Bronchial epithelial cell (primary cell): ENCODE data around the gene WHRN. TPM values are rescaled to one million over a fixed set of nuclear protein-coding genes. Genes with fewer than 3 reads are reported as not detected.
A peak's percentile ranks its signal among the peaks of the same experiment; 100 is the strongest.

ENCODE experiments used
- DNase-seq: peaks from one replicate; pipeline ENCODE4 v3.0.0-alpha.2; 2010; ENCODE audit warnings: low read depth
- FAIRE-seq: peaks from 2 replicates; lab custom pipeline; 2011; peaks lifted over from hg19 to GRCh38; lab: Jason Lieb, UNC
- H3K27me3 ChIP-seq: 2 replicates; pipeline ENCODE4 v1.5.1; 2011; ENCODE audit warnings: low read length; ENCODE audit not compliant: control insufficient read depth, insufficient read depth
- H3K36me3 ChIP-seq: 2 replicates; pipeline ENCODE4 v1.5.1; 2011; ENCODE audit warnings: low read length; ENCODE audit not compliant: control insufficient read depth, insufficient read depth
- H3K4me3 ChIP-seq: 2 replicates; pipeline ENCODE4 v1.5.1; 2011; ENCODE audit warnings: mild to moderate bottlenecking, low read depth, low read length, control low read depth
- CTCF ChIP-seq: IDR thresholded peaks from 2 replicates; pipeline ENCODE4 v1.5.1; 2011; ENCODE audit warnings: mild to moderate bottlenecking, moderate library complexity, low read length, control low read depth, inconsistent platforms; ENCODE audit not compliant: insufficient read depth, severe bottlenecking
- total RNA-seq: library from RNA; depleted of rRNA; stranded (reverse); fragments of >200 nt; gene quantifications from 2 replicates; pipeline ENCODE4 v1.2.1, GENCODE V29; 2014

The WHRN gene
- total RNA-seq, 1 donor from 2014 or later = 0.53 TPM

GRCh38 chr9:114513055-114513958, 8.0 kb upstream of the WHRN start:
- Histone ChIP-seq H3K27me3 (peaks cover 9% of the 10 kb centered on the region), H3K36me3 (no peaks in the 10 kb centered on the region), H3K4me3 (no peak overlapping the region)
- TF ChIP-seq CTCF = no peak
- DNase-seq (no peak), FAIRE-seq (no peak)

- TF ChIP-seq CTCF = no peak
- H3K4me3 ChIP-seq = no peak overlapping the region
- no peak for FAIRE-seq
- peak; percentile 42 for DNase-seq
- no peaks in the 10 kb centered on the region for H3K36me3 ChIP-seq
- peaks cover 9% of the 10 kb centered on the region for H3K27me3 ChIP-seq
Observed at GRCh38 chr9:114511978-114512874, 7.0 kb upstream of the WHRN start.

GRCh38 chr9:114507726-114508125, 2.5 kb upstream of the WHRN start:
- Histone ChIP-seq H3K27me3 (peaks cover 11% of the 10 kb centered on the region), H3K36me3 (no peaks in the 10 kb centered on the region), H3K4me3 (no peak overlapping the region)
- no peak for FAIRE-seq
- TF ChIP-seq CTCF = peak; percentile 60
- DNase-seq = peak; percentile 52

- peaks cover 9% of the 10 kb centered on the region for H3K27me3 ChIP-seq
- H3K36me3 ChIP-seq = no peaks in the 10 kb centered on the region
- TF ChIP-seq CTCF = no peak
- FAIRE-seq (no peak), DNase-seq (no peak)
- peak overlapping the region; percentile 50 for H3K4me3 ChIP-seq
Observed at GRCh38 chr9:114506082-114506390, 763 bp upstream of the WHRN start.

- Histone ChIP-seq H3K27me3 (peaks cover 5% of the 10 kb centered on the region), H3K4me3 (peak overlapping the region; percentile 50), H3K36me3 (no peaks in the 10 kb centered on the region)
- TF ChIP-seq CTCF = peak; percentile 62
- DNase-seq = no peak
- no peak for FAIRE-seq
Observed at GRCh38 chr9:114504341-114505186, 709 bp downstream of the WHRN start.
